Measurements from ENCODE around the gene TP53I11.

GRCh38 chr11:44973632-44974401 is 23.1 kb upstream of the TP53I11 start:
- TF ChIP-seq CTCF (conservative IDR thresholded peaks at IDR 0.05; ENCODE audit: low read depth in 2 of 2): no peak
- no peak for TF ChIP-seq JUNB (IDR thresholded peaks at IDR 0.05; ENCODE audit: unreplicated experiment)
- no peak for TF ChIP-seq POLR2AphosphoS5 (IDR thresholded peaks at IDR 0.05; ENCODE audit: low read depth)
- no peak for TF ChIP-seq STAT1 (IDR thresholded peaks at IDR 0.05; ENCODE audit: unreplicated experiment)
- TF ChIP-seq REST (IDR thresholded peaks at IDR 0.05; ENCODE audit: unreplicated experiment): no peak
- TF ChIP-seq EZH2phosphoT487 (IDR thresholded peaks at IDR 0.05; ENCODE audit: unreplicated experiment): no peak
- TF ChIP-seq NANOG (IDR thresholded peaks at IDR 0.05; ENCODE audit: borderline replicate concordance): no peak

Data from GM23338 (cell line).